HG03159 (cell line): ENCODE results near the gene N4BP2.

ENCODE experiments used
- ATAC-seq: cut with Tn5 transposase; IDR thresholded peaks from one replicate; pipeline ENCODE4 v1.9.1; 2021; ENCODE audit warnings: mild to moderate bottlenecking, moderate library complexity; ENCODE audit not compliant: unreplicated experiment

Gene N4BP2

DNA sequence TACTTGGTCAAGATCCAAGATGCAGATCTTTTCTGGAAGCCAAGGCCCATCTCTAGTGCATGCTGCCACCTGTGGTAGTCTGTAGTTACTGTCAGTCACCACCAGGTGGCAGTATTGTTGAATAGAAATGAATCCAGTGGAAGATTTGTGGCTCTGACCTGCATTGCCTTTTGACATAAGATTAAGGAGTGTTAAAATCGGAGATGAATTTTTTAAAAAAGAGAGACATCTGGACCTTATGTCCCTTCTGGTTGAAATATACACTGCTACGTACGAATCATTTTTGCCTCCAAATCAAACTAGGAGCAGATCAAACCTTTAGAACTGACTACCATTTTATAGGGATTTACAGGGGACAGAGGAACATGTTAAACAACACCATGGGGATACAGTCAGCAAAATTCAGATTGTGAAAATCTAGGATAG lies 93.3 kb downstream of the N4BP2 start:
- no peak for ATAC-seq

- ATAC-seq: no peak
These were observed 94.3 kb downstream of the N4BP2 start for GRCh38 chr4:40150932-40151331.

DNA sequence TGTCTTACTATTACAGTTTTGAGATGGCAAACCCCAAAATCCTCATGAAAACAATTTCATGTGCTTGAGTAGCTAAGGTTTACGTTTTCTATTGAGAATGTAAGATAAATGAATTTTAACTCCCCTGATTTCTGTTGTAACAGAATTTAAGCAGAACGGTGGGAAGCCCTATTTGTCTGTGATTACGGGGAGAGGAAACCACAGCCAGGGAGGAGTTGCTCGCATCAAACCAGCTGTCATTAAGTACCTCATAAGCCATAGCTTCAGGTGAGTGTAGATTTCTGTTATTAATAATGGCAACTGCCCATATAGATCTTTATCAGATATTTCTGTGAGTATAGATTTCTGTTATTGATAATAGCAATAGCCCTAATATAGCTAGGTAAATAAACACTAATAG lies 96.0 kb downstream of the N4BP2 start:
- no peak for ATAC-seq

GRCh38 chr4:40157436-40157835 lies 100.8 kb downstream of the N4BP2 start:
- no peak for ATAC-seq

DNA sequence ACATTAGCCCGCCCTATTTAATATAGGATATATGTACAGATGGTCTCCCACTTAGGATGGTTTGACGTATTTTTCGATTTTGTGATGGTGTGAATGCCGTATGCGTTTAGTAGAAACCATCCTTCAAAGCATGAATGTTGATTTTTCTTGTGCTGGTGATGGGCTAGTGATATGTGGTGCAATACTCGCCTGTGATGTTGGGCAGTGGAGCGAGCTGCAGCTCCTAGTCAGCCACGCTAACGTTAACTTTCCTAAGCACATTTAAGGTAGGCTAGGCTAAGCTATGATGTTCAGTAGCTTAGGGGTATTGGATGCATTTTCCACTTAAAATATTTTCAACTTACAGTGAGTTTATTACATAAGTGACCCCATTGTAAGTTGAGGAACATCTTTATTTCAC lies 103.6 kb downstream of the N4BP2 start:
- no peak for ATAC-seq

DNA sequence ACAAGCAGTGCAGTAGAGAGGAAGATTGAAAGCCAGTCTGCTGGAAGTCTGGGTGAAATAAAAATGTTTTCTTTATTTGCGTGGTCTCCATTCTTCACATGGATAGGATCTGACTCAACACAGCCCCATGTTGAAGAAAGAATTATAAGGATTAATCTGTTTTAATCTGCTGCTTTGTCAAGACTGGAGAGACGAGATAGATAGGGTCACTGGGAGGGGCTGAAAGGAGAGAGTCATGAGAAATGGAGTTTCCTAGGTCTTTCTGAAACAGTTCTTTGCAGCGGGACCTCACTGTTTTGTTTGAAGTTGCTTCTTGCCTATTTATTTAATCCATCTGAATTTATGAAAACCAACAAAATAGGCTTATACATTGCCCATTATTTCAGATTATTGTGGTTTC lies 107.8 kb downstream of the N4BP2 start:
- ATAC-seq: no peak

- no peak for ATAC-seq
These were observed 109.3 kb downstream of the N4BP2 start for GRCh38 chr4:40165916-40166315.

DNA sequence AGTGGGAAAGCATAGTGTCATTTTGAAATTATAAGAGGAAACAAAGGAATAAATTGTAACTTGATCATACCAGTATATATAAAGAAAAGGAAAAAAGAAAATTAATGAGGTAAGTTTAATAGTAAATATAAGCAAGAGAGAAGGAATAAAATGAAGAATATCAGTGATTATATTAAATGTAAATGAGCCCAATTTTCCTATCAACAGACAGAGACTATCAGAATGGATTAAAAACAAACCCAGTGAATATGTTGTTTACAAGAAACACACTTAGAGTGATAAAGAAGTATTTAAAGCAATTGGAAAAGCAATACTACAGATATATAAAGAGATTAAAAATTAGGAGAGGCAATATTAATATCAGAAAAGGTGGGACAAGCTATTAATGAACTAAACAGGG lies 111.4 kb downstream of the N4BP2 start:
- ATAC-seq: no peak

GRCh38 chr4:40170588-40170987 lies 113.9 kb downstream of the N4BP2 start:
- peak; percentile 70 for ATAC-seq

GRCh38 chr4:40173470-40173875 lies 116.8 kb downstream of the N4BP2 start:
- ATAC-seq: peak; percentile 80

DNA sequence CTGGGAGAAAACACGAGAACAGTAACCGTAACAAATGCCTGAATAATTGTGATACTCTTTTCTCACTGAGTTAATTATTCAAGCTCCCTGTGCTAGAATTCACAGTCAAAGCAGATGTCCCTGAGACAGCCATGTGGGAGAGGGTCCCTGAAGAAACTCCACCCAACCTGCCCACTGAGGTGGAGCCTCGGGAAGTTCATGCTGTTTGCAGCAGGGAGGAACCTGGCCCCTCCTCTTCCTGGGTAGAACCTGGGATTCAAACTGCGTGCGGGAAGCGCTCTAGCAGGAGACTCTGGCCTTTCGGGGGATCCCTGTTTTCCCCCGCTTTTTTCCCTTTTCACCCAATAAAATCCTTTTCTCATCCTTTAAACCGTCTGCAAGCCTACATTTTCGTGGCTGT lies 120.0 kb downstream of the N4BP2 start:
- no peak for ATAC-seq

DNA sequence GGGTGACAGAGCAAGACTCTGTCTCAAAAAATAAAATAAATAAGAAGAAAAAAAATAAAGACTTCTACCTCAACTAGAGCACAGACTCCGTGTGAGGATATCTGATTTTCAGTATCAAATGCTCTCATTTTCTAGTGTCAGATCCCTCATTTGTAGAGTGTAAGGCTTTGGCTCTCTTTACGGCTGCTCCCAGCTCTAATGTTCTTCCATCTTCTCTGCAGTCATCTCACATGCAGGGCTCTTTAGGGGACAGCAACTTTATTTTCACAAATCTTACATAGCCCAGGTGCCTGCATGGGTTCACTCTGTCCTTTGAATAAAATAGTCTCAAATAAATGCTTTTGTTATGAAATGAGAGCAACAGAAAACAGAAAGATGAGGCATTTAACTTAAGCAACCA lies 120.9 kb downstream of the N4BP2 start:
- no peak for ATAC-seq

GRCh38 chr4:40178672-40179071 lies 122.0 kb downstream of the N4BP2 start:
- no peak for ATAC-seq

DNA sequence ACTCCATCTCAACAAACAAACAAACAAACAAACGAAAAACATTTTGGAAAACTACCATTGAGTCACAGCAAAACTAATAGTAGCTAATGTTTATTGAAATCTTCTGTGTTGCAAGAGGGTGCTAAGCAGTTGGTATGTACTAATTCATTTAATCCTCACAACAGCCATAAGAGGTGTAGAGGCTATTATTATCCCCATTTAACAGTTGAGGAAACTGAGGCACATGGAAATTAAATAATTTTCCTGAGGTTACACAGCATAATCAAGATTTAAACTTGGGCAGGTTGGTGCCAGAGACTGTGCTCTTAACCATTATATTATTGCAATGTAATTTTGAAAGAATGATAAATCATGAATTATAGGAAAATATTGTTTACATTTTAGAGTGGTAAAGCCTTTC lies 122.7 kb downstream of the N4BP2 start:
- ATAC-seq: no peak

- no peak for ATAC-seq
These were observed 123.7 kb downstream of the N4BP2 start for GRCh38 chr4:40180356-40180755.

DNA sequence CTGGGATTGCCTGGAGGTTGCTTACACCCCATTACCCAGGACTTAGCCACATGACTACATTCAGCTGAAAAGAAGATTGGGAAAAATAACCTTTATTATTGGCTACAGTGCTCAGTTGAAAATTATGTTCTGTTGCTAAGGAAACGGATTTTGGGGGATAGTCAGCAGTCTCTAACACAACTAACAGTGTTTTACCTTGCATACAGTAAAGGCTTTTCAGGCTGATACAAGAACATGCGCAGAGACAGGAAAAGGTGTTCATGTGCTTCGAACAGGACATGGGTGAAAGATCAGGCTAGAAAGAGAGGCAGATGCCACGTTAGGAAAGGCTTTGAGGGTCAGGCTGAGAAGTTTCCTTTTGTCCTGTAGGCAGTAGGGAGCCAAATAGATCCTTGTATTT lies 125.4 kb downstream of the N4BP2 start:
- no peak for ATAC-seq

DNA sequence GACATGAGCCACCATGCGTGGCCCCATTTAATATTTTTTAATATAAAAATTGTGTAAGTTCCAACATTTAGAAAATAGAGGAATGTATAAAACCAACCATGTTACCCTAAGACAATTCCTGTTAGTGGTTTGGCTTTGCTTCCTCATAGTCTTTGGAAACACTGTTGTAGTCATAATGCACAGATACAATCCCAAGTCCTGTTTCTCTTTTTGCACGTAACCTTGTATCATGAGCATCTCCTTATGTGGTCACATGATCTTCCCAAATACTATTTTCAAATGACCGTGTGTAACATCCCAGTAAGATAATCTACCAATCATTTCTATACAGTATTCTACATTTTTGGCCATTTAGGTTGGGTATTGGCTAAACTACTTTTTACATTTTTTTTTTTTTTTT lies 126.3 kb downstream of the N4BP2 start:
- ATAC-seq: no peak

DNA sequence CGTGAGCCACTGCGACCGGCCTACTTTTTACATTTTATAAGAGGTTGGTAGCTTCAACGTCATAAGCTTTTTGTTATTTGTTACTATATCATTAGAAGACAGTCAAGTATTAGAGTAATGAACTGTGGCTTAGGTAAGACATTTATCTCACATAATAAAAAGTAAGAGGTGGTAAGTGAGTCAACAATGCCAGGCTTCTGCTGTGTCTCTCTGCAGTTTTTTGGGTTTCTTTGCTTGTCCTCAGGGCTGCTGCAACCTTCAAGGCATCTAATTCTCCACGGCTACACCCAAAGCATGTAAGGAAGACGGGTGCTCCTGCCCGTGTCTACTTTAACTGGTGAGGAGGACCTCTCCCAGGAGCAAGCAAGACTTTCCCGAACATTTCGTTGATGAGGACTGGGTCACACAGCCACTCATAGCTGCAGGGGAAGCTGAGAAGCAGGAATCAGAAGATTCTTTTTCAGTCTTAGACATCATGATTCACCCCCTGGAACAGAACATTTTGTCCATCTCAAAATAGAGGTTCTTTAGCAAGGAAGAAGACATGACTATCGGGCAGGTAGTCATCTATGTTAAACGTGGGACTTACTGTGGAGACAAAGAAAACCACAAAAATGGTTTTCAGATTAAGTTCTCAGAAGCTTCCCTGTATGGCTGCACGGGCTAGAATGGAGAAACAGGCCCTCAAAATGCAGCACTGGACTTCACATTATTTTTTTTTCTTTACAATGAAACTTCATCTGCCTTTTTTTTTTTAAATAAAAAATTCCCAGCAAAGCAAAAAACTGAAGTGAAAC lies 127.2 kb downstream of the N4BP2 start:
- ATAC-seq: no peak

GRCh38 chr4:40185830-40186664 lies 129.4 kb downstream of the N4BP2 start:
- peak; percentile 54 for ATAC-seq

DNA sequence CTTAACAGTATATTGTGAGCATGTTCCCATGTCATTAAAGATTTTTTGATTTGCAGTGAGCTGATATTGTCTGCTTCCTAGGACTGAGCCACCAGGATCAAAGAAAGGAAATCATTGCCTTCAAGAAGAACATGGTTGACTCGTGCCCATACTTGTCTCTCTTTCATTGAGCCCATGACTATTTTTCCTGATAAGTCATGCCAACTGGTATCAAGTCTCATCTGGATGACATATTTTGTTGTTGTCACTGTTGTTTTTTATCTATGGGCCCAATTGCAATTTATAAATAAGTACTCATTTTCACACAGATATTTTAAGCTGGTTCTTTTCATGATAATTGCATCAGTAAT lies 130.0 kb downstream of the N4BP2 start:
- ATAC-seq: no peak

- no peak for ATAC-seq
These were observed 130.8 kb downstream of the N4BP2 start for GRCh38 chr4:40187386-40187906.

GRCh38 chr4:40190019-40190418 lies 133.4 kb downstream of the N4BP2 start:
- ATAC-seq: no peak
